ENCODE measurements around the gene OR6C4.
"Not testable (repeated sequence)": the region's sequence is repeated elsewhere in the genome, so short reads cannot be mapped to it uniquely, and the experiment has no call there.

The OR6C4 gene

GRCh38 chr12:55549302-55549701, at the start of gene OR6C4:
TSS of gene OR6C4 (plus strand) at chr12:55549602. CDS start at chr12:55551227, 1,625 bp downstream.
- no peak for DNase-seq

DNA sequence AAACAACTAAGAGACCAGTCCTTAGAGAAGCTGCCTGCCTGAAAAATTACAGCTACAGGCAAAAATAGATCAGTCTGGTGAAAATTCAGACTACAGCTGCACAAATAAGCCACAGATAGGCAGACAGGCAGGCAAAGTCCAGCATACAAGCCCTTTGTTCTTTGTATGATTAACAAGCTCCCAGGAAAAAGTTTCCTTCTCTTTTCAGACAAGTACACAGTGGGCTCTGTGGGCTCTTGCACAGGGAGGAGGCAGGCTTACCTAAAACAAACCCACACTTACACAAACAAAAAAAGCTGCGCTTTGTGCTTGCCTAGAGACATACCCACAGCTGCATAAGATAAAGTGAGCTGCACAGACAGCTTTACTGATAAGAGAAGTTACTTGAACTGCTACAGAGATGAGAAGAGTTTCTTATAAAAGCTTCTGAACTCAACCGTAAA, 49.6 kb upstream of the OR6C4 start:
- DNase-seq: no peak

DNA sequence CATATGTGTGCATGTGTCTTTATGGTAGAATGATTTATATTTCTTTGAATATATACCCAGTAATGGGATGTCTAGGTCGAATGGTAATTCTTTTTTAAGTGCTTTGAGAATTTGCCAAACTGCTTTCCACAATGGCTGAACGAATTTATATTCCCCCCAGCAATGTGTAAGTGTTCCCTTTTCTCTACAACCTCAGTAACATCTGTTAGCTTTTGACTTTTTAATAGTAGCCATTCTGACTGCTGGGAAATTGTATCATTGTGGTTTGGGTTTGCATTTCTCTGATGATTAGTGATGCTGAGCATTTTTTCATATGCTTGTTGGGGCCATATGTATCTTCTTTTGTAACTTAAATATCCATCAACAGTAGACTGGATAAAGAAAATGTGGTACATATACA, 47.8 kb upstream of the OR6C4 start:
- DNase-seq: no peak

DNA sequence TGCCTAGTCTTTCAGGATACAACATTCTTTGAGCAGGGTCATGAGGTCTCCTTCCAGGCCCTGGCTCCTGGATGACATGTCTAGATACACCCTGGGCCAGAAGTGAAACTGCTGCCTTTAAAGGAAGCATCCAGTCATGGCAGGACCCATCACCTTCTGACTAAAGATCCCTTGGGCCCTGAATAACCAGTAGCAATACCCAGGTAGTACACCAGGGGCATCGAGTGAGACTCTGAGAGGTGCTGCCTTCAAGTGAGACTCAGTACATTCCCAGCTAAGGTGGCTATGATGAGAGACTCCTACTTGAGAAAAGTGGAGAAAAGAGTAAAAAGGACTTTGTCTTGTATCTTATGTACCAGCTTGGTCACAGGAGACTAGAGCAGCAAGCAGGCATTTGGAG, 33.7 kb upstream of the OR6C4 start:
- DNase-seq: no peak

DNA sequence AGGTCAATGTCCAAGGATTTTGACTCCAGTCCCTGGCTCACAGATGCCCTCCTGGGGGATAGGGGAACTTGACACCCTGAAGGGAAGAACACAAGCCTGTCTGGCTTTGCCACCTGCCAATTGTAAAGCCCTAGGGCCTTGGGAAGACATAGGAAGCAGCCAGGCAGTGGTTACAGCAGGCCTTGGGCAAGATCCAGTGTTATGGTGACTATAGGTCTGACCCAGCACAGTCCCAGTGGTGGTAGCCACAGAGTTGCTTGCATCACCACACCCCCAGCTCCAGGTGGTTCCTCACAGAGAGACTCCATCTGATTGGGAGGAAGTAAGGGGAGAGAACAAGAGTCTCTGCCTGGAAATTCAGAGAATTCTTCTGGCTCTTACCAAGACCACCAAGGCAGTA, 33.0 kb upstream of the OR6C4 start:
- DNase-seq: no peak

DNA sequence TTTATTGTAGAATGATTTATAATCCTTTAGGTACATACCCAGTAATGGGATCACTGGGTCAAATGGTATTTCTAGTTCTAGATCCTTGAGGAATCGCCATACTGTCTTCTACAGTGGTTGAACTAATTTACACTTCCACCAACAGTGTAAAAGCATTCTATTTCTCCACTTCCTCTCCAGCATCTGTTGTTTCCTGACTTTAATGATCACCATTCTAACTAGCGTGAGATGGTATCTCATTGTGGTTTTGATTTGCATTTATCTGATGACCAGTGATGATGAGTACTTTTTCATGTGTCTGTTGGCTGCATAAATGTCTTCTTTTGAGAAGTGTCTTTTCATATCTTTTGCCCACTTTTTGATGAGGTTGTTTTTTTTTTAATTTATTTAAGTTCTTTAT, 1.2 kb upstream of the OR6C4 start:
- not testable (repeated sequence) for DNase-seq

DNA sequence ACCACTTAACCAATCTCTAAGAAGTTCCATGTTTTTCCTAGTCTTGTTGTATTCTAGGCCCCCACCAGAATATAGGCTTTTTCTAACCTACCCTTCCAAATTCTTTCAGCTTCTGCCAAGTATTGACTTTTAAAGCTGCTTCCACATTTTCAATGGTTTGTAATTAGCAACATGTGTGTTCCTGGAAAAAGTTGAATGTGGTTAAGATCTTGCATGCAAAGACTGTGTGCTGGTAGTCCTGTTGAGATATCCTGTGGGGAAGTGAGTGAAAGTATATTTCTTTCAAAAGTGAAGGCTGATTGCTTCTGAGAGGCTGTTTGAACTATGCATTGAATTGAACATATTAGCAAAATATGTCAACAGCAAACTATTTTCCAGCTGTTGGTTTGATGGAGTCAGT, 646 bp upstream of the OR6C4 start:
- no peak for DNase-seq

- DNase-seq: no peak
These were observed 4.9 kb downstream of the OR6C4 start for GRCh38 chr12:55554296-55554695.

- DNase-seq: not testable (repeated sequence)
These were observed 20.7 kb downstream of the OR6C4 start for GRCh38 chr12:55570060-55570459.

DNA sequence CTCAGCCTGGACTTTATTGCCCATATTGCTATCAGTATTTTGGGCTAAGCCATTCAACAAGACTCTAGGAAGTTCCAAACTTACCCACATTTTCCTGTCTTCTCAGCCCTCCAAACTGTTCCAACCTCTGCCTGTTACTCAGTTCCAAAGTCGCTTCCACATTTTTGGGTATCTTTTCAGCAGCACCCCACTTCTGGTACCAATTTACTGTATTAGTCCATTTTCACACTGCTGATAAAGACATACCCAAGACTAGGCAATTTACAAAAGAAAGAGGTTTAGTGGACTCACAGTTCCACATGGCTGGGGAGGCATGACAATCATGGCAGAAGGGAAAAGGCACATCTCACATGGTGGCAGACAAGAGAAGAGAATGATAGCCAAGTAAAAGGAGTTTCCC, 21.3 kb downstream of the OR6C4 start:
- DNase-seq: not testable (repeated sequence)

DNA sequence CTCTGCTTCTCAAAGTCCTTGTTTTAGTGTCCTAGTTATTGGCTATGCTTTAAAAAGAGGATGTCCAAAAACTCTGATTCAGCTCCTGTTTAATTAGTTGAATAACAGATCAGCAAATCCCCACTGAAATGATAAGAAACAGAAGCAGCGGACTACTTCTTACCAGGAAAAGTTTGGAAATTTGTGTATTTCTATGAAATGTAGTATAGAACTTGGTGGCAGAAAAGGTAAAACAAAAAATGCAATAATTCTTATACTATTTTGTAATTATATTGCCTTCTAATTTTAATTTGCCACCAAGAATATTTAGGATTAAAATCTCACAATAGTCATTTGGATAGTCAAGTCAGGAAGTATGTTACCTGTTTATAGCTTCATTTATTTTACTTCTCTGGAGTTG, 22.8 kb downstream of the OR6C4 start, which contains the start of gene OR2AP1:
Gene OR2AP1, plus strand, starts transcription at position 301 of the 400 bp plus-strand sequence. CDS start 1,947 bp downstream, outside the sequence.
- DNase-seq: no peak

DNA sequence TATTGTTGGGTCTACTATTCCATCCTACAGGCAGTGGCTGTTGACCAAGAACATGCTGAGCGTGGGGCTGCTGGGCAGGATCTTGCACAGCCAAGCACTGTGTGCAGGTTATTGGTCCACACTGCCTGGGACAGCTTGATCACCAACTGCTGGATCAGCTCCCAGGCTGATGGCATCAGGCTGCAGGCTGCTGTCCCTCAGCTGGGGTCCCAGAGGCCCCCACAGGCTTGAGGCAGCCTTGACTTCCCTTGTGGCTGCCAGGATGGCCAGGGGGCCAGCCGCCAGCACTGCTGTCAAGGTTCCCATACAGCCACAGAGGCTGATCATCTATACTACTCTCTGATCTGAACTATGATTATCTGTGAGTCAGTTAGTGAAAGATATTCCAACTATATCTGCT, 32.7 kb downstream of the OR6C4 start:
- DNase-seq: no peak

DNA sequence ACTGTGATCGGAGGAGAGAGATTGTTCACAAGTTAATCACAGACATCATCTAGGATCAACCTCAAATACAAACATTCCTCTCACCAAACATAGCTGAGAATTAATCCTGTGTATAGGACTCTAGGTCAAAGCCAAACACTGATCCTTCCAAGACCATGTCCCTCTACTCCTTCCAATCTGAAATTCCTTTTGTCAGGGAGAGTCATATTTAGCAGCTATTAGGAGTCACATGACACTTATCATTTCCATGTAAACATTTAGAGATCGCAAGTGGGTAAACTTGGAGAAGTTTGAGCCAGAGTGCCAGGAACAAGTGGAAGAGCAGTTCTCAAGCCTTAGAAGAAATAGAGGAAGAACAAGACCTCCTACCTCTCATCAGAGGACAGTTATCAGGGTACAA, 36.4 kb downstream of the OR6C4 start:
- no peak for DNase-seq

DNA sequence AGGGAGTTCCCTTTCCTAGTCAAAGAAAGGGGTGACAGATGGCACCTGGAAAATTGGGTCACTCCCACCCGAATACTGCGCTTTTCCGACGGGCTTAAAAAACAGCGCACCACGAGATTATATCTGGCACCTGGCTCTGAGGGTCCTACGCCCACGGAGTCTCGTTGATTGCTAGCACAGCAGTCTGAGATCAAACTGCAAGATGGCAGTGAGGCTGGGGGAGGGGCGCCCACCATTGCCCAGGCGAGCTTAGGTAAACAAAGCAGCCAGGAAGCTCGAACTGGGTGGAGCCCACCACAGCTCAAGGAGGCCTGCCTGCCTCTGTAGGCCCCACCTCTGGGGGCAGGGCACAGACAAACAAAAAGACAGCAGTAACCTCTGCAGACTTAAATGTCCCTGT, 40.8 kb downstream of the OR6C4 start:
- not testable (repeated sequence) for DNase-seq
